ENCODE results near the gene EPYC. TPM values are rescaled to one million over a fixed set of nuclear protein-coding genes. Genes with fewer than 3 reads are reported as not detected.
"Not testable (repeated sequence)": the region's sequence is repeated elsewhere in the genome, so short reads cannot be mapped to it uniquely, and the experiment has no call there.

Gene EPYC
- total RNA-seq, 5 donors from 2014 or later (not counting 1 experiment from before 2014, with no cell fraction given), result not detected

DNA sequence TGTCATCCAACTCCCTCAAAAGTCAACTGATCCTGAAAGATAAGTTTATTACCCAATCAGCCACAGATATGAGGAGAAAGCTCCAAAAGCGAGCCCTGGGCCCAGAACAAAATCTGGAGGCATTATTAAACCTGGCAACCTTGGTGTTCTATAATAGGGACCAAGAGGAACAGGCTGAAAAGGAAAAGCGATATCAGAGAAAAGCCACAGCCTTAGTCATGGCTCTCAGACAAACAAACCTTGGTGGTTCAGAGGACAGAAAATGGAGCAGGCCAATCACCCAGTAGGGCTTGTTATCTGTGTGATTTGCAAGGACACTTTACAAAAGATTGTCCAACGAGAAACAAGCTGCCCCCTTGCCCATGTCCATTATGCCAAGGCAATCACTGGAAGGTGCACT, 19.4 kb downstream of the EPYC start:
- H3K36me3 Mint-ChIP-seq; H3K27ac Mint-ChIP-seq; H3K27me3 Mint-ChIP-seq; H3K4me1 ChIP-seq (ENCODE audit: control insufficient read depth in 1 of 2, extremely low read depth in 1 of 2, insufficient read depth in 2 of 2, low read length in 2 of 2); H3K27me3 ChIP-seq (replicated peaks in 1 of 2; ENCODE audit: control insufficient read depth in 2 of 2, extremely low read depth in 1 of 2, insufficient read depth in 2 of 2, low read length in 1 of 2); DNase-seq; H3K9me3 Mint-ChIP-seq; POLR2A ChIA-PET; H3K4me3 Mint-ChIP-seq; H3K27ac ChIP-seq (ENCODE audit: low read length); H3K4me3 ChIP-seq (ENCODE audit: control insufficient read depth in 1 of 2, extremely low read depth in 1 of 2, low read length in 1 of 2); H3K36me3 ChIP-seq (ENCODE audit: control insufficient read depth in 2 of 2, extremely low read depth in 1 of 2, insufficient read depth in 1 of 2, low read length in 1 of 2); ATAC-seq (replicated peaks in 1 of 4); H3K4me1 Mint-ChIP-seq; H3K9me3 ChIP-seq: not testable (repeated sequence)
- CTCF ChIA-PET, result interaction anchor here in 1 of 2 donors (0.7 kb wide), 1 partner anchor 385 kb away, joined by 4 read pairs; no protein-coding TSS in a partner anchor
- 40% methylated on average over 1 of the region's 3 CpGs for WGBS (ENCODE audit: insufficient coverage)

DNA sequence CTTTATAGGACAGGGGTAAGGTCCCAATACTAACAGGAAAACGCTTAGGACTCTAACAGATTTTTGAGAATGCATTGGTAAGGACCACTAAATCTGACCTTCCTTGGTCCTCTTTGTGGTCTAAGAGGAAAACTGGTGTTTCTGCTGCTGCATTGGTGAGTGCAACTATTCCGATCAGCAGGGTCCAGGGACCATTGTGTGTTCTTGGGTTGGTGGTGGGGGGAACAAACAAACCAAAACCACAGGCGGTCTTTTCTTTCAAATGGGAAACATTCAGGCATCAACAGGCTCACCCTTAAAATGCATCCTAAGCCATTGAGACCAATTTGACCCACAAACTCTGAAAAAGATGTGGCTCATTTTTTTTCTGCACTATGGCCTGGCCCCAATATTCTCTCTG, 20.7 kb downstream of the EPYC start:
- ChIA-PET POLR2A (no interaction called here), CTCF (interaction anchor here in 1 of 2 donors (0.6 kb wide), 1 partner anchor 343 kb away, joined by 3 read pairs; no protein-coding TSS in a partner anchor)
- H3K4me3 Mint-ChIP-seq, result no peak overlapping the region
- H3K36me3 Mint-ChIP-seq, result no peaks in the 10 kb centered on the region
- no peak overlapping the region for H3K27ac ChIP-seq (ENCODE audit: low read length)
- H3K27me3 Mint-ChIP-seq, result peaks cover 0 to 4% of the 10 kb centered on the region in 2 donors
- H3K9me3 Mint-ChIP-seq, result no peaks in the 10 kb centered on the region
- no peak overlapping the region for H3K4me3 ChIP-seq (ENCODE audit: control insufficient read depth in 1 of 2, extremely low read depth in 1 of 2, low read length in 1 of 2)
- DNase-seq, result no peak
- H3K9me3 ChIP-seq, result no peaks in the 10 kb centered on the region
- H3K27me3 ChIP-seq (replicated peaks in 1 of 2; ENCODE audit: control insufficient read depth in 2 of 2, extremely low read depth in 1 of 2, insufficient read depth in 2 of 2, low read length in 1 of 2), result no peaks in the 10 kb centered on the region
- no CpG with 5 or more reads among the region's 3 CpGs for WGBS (ENCODE audit: insufficient coverage)
- ATAC-seq (replicated peaks in 1 of 4), result no peak
- no peak overlapping the region for H3K27ac Mint-ChIP-seq
- H3K4me1 ChIP-seq (ENCODE audit: control insufficient read depth in 1 of 2, extremely low read depth in 1 of 2, insufficient read depth in 2 of 2, low read length in 2 of 2), result no peaks in the 10 kb centered on the region
- H3K36me3 ChIP-seq (ENCODE audit: control insufficient read depth in 2 of 2, extremely low read depth in 1 of 2, insufficient read depth in 1 of 2, low read length in 1 of 2), result no peaks in the 10 kb centered on the region
- H3K4me1 Mint-ChIP-seq, result no peaks in the 10 kb centered on the region

DNA sequence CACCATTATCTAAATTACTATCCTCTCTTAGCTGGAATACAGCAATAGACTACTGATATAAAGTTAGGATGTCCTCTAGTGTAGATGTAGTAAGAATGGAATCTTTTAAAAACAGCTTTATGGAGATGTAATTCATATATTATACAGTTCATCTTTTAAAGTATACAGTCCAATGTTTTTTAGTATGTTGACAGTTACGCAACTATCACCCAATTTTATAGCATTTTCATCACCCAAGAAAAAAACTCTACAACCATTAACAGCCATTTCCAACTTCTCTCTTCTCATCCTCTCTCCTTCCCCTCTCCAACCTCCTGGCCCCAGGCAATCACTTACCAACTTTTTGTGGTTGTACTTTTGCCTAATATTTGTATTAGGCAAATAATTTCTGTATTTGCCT, 22.6 kb downstream of the EPYC start:
- Mint-ChIP-seq H3K4me3 (no peak overlapping the region), H3K36me3 (no peaks in the 10 kb centered on the region), H3K9me3 (no peaks in the 10 kb centered on the region), H3K4me1 (no peaks in the 10 kb centered on the region), H3K27ac (no peak overlapping the region), H3K27me3 (peaks cover 0 to 4% of the 10 kb centered on the region in 2 donors)
- Histone ChIP-seq H3K9me3 (no peaks in the 10 kb centered on the region), H3K27ac (ENCODE audit: low read length) (no peak overlapping the region), H3K36me3 (ENCODE audit: control insufficient read depth in 2 of 2, extremely low read depth in 1 of 2, insufficient read depth in 1 of 2, low read length in 1 of 2) (no peaks in the 10 kb centered on the region), H3K4me1 (ENCODE audit: control insufficient read depth in 1 of 2, extremely low read depth in 1 of 2, insufficient read depth in 2 of 2, low read length in 2 of 2) (no peaks in the 10 kb centered on the region), H3K4me3 (ENCODE audit: control insufficient read depth in 1 of 2, extremely low read depth in 1 of 2, low read length in 1 of 2) (no peak overlapping the region), H3K27me3 (replicated peaks in 1 of 2; ENCODE audit: control insufficient read depth in 2 of 2, extremely low read depth in 1 of 2, insufficient read depth in 2 of 2, low read length in 1 of 2) (no peaks in the 10 kb centered on the region)
- no CpG with 5 or more reads among the region's 1 CpG for WGBS (ENCODE audit: insufficient coverage)
- ChIA-PET POLR2A (no interaction called here), CTCF (no interaction called here)
- DNase-seq (no peak), ATAC-seq (replicated peaks in 1 of 4) (no peak)

DNA sequence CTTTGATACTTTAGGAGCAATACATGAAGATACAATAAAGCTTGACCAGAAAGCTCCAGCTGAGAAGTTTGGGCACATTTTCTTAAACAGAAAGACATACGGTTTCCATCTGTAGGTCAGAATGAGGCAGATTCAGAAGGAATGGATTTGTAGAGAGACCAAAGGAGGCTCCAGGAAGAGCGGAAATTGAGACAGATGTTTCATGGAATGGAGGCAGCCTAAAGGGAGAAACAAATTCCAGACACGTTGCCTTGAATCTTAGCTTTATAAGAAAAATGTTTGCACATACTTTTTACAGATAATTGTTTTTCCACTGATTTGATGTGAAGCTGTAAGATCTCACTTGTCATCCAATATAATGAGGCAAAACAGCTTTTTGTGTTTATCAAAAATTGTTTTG, 24.8 kb downstream of the EPYC start:
- Histone ChIP-seq H3K27ac (ENCODE audit: low read length) (no peak overlapping the region), H3K4me3 (ENCODE audit: control insufficient read depth in 1 of 2, extremely low read depth in 1 of 2, low read length in 1 of 2) (no peak overlapping the region), H3K9me3 (no peaks in the 10 kb centered on the region), H3K4me1 (ENCODE audit: control insufficient read depth in 1 of 2, extremely low read depth in 1 of 2, insufficient read depth in 2 of 2, low read length in 2 of 2) (no peaks in the 10 kb centered on the region), H3K27me3 (replicated peaks in 1 of 2; ENCODE audit: control insufficient read depth in 2 of 2, extremely low read depth in 1 of 2, insufficient read depth in 2 of 2, low read length in 1 of 2) (no peaks in the 10 kb centered on the region), H3K36me3 (ENCODE audit: control insufficient read depth in 2 of 2, extremely low read depth in 1 of 2, insufficient read depth in 1 of 2, low read length in 1 of 2) (no peaks in the 10 kb centered on the region)
- WGBS (ENCODE audit: insufficient coverage), result 80% methylated on average over 1 of the region's 3 CpGs
- DNase-seq (no peak), ATAC-seq (replicated peaks in 1 of 4) (no peak)
- Mint-ChIP-seq H3K27ac (no peak overlapping the region), H3K9me3 (no peaks in the 10 kb centered on the region), H3K27me3 (peaks cover 3 to 4% of the 10 kb centered on the region in 2 donors), H3K4me1 (no peaks in the 10 kb centered on the region), H3K4me3 (no peak overlapping the region), H3K36me3 (no peaks in the 10 kb centered on the region)
- ChIA-PET POLR2A (no interaction called here), CTCF (no interaction called here)

DNA sequence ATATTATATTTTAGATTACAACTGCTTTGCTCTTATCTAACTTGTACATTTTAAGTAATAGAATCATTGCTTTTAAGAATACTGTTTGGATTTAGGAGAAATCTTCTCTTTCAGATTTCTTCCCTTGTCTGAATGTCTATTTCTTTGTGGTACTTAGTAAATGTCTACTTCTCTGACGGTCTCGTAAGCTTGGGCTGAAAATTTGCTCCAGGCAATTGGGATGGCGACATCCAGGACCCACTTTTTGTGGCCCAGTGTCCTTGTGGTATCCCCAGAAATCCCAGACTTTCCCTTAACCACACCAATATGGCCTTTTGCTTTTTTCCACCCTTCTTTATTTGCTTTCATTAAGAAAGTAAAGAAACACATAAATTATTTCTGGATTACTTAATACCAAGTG, 25.8 kb downstream of the EPYC start:
- ATAC-seq (replicated peaks in 1 of 4) (no peak), DNase-seq (no peak)
- Histone ChIP-seq H3K27me3 (replicated peaks in 1 of 2; ENCODE audit: control insufficient read depth in 2 of 2, extremely low read depth in 1 of 2, insufficient read depth in 2 of 2, low read length in 1 of 2) (no peaks in the 10 kb centered on the region), H3K4me3 (ENCODE audit: control insufficient read depth in 1 of 2, extremely low read depth in 1 of 2, low read length in 1 of 2) (no peak overlapping the region), H3K27ac (ENCODE audit: low read length) (no peak overlapping the region), H3K36me3 (ENCODE audit: control insufficient read depth in 2 of 2, extremely low read depth in 1 of 2, insufficient read depth in 1 of 2, low read length in 1 of 2) (no peaks in the 10 kb centered on the region), H3K9me3 (no peaks in the 10 kb centered on the region), H3K4me1 (ENCODE audit: control insufficient read depth in 1 of 2, extremely low read depth in 1 of 2, insufficient read depth in 2 of 2, low read length in 2 of 2) (no peaks in the 10 kb centered on the region)
- no CpG with 5 or more reads among the region's 3 CpGs for WGBS (ENCODE audit: insufficient coverage)
- Mint-ChIP-seq H3K4me1 (no peaks in the 10 kb centered on the region), H3K27me3 (peaks cover under 1 to 3% of the 10 kb centered on the region in 2 donors), H3K4me3 (no peak overlapping the region), H3K36me3 (no peaks in the 10 kb centered on the region), H3K27ac (no peak overlapping the region), H3K9me3 (no peaks in the 10 kb centered on the region)
- POLR2A ChIA-PET, result no interaction called here
- CTCF ChIA-PET, result interaction anchor here (0.6 to 0.7 kb wide), 3 partner anchors 81 to 1656 kb away, joined by 3 to 4 read pairs (median 4); no protein-coding TSS in a partner anchor

DNA sequence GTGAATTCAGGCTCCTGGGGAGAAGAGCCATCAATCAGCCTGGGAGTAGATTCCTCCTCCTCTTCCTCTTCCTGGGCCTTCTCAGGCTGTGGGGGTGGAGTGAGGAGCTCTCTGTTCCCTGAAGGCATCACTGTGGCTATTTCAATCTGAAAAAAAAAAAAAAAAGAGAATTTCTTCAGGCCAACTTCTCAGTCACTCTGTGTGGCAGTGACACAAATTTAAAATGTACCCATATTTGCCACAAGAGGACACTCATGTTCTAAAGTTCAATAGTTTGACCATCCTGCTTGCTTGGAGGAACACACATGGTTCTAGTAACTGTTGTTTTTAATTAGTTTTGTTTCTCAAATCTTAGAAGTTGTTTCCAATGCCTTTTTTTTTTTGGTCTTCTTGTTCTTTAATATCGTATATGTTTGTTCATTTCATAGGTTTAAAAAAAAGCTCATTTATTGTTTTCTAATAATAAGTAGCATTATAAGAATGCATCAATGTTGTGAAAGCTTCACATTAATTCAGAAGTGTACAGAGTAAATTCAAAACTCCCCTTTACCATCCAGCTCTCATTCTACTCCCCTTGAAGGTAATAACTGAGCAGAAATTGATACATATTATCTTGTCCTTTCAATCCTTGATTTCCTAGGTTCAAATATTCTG, 26.5 kb downstream of the EPYC start:
- Histone ChIP-seq H3K4me1 (ENCODE audit: control insufficient read depth in 1 of 2, extremely low read depth in 1 of 2, insufficient read depth in 2 of 2, low read length in 2 of 2) (no peaks in the 10 kb centered on the region), H3K27me3 (replicated peaks in 1 of 2; ENCODE audit: control insufficient read depth in 2 of 2, extremely low read depth in 1 of 2, insufficient read depth in 2 of 2, low read length in 1 of 2) (no peaks in the 10 kb centered on the region), H3K27ac (ENCODE audit: low read length) (no peak overlapping the region), H3K9me3 (no peaks in the 10 kb centered on the region), H3K4me3 (ENCODE audit: control insufficient read depth in 1 of 2, extremely low read depth in 1 of 2, low read length in 1 of 2) (no peak overlapping the region), H3K36me3 (ENCODE audit: control insufficient read depth in 2 of 2, extremely low read depth in 1 of 2, insufficient read depth in 1 of 2, low read length in 1 of 2) (no peaks in the 10 kb centered on the region)
- CTCF ChIA-PET, result interaction anchor here (0.6 to 0.8 kb wide), 8 partner anchors 17 to 1920 kb away, joined by 3 to 5 read pairs (median 4); no protein-coding TSS in a partner anchor
- no CpG with 5 or more reads among the region's 1 CpG for WGBS (ENCODE audit: insufficient coverage)
- Mint-ChIP-seq H3K4me1 (no peaks in the 10 kb centered on the region), H3K9me3 (no peaks in the 10 kb centered on the region), H3K27ac (no peak overlapping the region), H3K4me3 (no peak overlapping the region), H3K36me3 (no peaks in the 10 kb centered on the region), H3K27me3 (peaks cover 0 to 3% of the 10 kb centered on the region in 2 donors)
- POLR2A ChIA-PET, result no interaction called here
- no peak for ATAC-seq (replicated peaks in 1 of 4)
- DNase-seq, result peak in 1 of 35 experiments; percentile 14

All from T-cell (primary cell).